DMS114 treated with DMSO at 0.1 percent for 48 hours (cell line): ENCODE measurements around the gene OR5M3.

Experiments used
- DNase-seq: peaks from one replicate; lab custom pipeline; 2025; ENCODE audit not compliant: unreplicated experiment; lab: John Stamatoyannopoulos, UW

The OR5M3 gene

GRCh38 chr11:56473252-56473651 is at the start of gene OR5M3:
Gene OR5M3, minus strand, starts transcription at chr11:56473352. Its CDS starts 2,855 bp downstream, at chr11:56470497.
- DNase-seq = no peak

DNA sequence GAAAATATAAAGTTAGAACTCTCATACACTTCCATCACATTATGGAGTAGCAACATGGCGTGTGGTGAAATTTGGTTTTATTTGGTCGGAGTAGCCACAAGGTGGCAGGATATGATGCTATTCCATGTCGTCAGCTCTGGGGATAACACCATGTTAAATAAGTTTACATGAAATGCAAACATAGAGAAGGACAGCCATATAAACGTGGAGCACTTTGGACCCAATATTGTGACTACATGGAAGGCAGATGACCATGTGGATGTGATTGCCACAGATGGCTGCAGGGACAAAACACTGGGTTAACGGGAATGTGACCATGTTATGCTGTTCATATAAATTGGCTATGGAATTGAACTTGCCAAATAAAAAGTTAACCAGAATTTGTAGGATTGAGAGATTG is 48.9 kb upstream of the OR5M3 start:
- peak; percentile 4 for DNase-seq

DNA sequence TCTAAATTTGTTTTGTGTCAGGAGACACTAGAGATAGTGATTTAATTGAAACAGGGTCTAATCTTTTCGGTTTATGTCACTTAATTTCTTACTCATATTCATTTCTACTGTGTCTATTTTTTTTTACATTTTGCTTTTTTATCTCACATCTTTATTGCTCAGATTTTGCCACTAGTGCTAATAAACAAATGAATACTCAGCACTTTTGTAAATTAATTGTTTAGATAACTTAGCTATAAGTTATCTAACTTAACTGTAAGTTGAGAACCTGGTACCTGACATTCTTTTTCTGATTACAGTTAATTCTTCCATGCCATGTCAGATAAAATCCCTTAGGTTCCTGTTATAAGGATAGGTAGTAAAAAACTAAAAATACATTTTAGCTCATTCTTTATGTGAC is 40.1 kb upstream of the OR5M3 start:
- DNase-seq = no peak

- no peak for DNase-seq
Observed at GRCh38 chr11:56509439-56509838, 36.3 kb upstream of the OR5M3 start.

DNA sequence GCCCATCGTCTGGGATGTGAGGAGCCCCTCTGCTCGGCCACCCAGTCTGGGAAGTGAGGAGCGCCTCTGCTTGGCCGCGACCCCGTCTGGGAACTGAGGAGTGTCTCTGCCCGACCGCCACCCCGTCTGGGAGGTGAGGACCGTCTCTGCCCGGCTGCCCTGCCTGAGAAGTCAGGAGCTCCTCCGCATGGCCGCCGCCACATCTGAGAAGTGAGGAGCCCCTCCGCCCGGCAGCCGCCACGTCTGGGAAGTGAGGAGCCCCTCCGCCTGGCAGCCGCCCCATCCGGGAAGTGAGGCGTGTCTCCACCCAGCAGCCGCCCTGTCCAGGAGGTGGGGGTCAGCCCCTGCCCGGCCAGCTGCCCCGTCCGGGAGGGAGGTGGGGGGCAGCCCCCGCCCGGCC is 23.9 kb upstream of the OR5M3 start:
- DNase-seq = no peak

DNA sequence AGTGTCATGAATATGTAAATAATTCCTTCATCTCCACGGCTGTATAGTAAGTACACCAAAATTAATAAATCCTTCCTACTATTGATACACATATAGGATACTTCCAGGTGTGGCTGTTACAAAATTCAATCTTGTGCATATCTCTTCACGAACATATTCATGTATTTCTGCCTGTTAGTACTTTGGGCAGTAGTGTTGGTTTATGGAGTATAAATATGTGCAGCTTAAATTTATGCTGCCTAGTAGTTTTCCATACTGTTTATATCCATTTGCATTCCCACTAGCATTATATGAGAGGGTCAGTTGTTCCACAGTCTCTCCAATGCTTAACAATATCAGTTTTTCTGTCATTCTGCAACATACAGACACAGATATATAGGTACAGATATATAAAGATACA is 22.0 kb upstream of the OR5M3 start:
- no peak for DNase-seq

DNA sequence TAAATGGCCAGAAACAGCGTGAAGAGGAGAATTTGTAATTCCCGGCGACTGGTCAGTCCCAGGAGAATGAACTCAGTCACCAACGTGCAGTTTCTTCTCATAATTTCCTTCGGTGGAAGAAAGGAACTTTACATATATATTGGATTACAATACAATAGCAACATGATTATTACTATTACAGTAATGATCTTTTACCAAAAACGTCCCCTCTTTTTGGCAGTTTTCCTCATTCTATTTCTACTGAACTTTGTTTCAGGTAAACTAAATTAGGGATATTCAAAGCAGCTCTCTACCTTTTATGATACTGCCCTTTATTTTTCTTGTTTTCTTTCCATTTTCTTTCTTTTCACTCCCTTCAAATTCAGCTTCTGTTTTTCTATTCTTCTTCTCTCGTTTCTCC is 18.1 kb upstream of the OR5M3 start, which contains the start of gene OR5M8:
TSS of gene OR5M8 (minus strand) at position 101 of the 400 bp plus-strand sequence. CDS start at position 101, 0 bp downstream.
- no peak for DNase-seq

GRCh38 chr11:56486801-56487200 is 13.6 kb upstream of the OR5M3 start:
- no peak for DNase-seq

GRCh38 chr11:56474729-56475235 is 1.6 kb upstream of the OR5M3 start:
- DNase-seq = no peak

DNA sequence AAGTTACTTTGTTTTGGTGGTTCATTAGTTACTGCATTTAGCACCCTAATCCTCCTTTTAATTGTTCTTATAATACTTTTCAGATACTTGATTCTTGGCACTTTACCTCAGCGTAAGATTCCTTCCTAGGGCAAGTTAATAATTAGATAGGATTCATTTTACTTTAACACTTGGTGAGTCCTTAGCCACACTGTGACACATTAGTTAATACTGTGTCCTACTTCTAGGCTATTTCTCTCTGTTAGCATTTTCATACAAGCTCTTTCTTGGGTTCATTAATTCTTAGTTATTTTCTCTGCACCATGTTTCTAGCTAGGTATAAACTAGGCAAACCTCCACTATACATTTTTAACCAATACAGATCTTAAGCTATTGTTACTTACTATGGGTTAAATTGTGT is 16.1 kb downstream of the OR5M3 start:
- no peak for DNase-seq

GRCh38 chr11:56453521-56453920 is 19.6 kb downstream of the OR5M3 start:
- no peak for DNase-seq
